Fibroblast of mammary gland (primary cell): ENCODE results near the gene TMEM59L.

Source experiments
- DNase-seq: peaks from one replicate; pipeline ENCODE4 v3.0.0-alpha.2; 2010; ENCODE audit warnings: low read depth
- H3K4me3 ChIP-seq: 2 replicates; pipeline ENCODE4 v1.5.1; 2011; ENCODE audit warnings: low read depth, mild to moderate bottlenecking, low read length, moderate library complexity; ENCODE audit not compliant: control insufficient read depth
- CTCF ChIP-seq: conservative IDR thresholded peaks from 2 replicates; pipeline ENCODE4 v1.5.1; 2011; ENCODE audit warnings: low read depth, low read length, inconsistent platforms; ENCODE audit not compliant: control insufficient read depth, insufficient read depth

The TMEM59L gene

GRCh38 chr19:18620311-18620710 is 7.6 kb downstream of the TMEM59L start:
- DNase-seq: no peak
- TF ChIP-seq CTCF: no peak
- no peak overlapping the region for H3K4me3 ChIP-seq

- TF ChIP-seq CTCF: no peak
- no peak overlapping the region for H3K4me3 ChIP-seq
- no peak for DNase-seq
Measured at GRCh38 chr19:18620902-18621301, 8.2 kb downstream of the TMEM59L start.

DNA sequence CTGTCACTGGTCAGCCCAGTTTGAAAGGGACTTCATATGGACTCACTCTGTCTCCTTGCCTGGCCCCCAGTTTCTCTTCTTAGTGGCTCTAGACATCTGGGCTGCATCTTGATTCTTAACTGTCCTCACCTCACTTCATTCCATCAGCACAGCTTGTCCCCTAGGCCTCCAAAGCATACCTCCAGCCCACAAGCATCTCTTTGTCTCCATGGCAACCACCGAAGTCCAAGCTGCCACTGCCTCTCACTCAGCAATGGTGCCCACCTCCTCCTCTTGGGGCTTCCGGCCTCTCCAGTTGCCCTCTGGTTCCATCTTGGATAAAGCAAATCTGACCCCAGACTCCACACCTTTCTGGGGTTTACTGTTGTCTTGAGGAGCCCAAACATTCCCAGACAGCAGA is 14.2 kb downstream of the TMEM59L start:
- no peak overlapping the region for H3K4me3 ChIP-seq
- no peak for DNase-seq
- no peak for TF ChIP-seq CTCF

DNA sequence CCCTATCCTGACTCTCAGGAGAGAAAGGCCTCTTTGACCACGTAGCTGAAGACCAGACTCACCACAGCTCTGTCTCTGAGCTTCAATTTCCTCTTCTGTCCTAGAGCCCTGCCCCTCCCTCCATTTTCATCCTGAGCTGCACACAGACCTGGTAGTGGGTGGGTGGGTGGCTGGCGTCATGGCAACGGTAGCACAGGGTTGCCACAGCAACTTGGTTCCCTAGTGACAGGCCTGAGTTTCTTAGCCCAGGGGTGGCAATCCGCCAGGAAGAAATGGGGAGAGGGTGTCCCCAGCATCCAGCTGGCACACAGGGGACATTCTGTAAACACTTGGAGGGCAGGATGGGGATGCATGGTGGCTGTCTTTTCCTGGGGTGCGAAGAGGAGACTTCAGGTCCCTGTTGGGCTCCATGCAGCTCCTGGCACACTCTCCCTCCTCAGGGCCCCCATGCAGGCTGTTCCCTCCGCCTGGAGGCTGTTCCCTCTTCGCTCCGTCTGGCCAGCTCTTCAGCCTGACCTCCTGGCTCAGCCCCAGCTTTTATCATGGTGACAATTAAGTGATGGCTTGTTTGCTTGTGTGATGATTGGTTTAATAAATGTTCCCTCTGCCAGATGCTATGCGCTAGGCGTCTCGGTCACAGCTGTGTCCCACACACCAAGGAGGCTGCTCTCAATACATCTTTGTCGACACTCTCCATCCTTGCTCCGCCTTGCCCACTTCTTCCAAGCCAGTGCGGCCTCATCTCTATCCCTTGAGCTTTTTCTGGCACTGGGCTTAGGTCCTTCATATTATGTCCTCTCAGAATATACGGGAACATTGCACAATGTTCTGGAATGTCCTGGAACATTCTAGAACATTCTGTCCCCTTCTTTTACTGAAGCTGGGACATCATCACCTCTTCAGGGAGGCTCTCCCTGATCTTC is 16.8 kb downstream of the TMEM59L start:
- no peak overlapping the region for H3K4me3 ChIP-seq
- peak; percentile 73 for DNase-seq
- TF ChIP-seq CTCF: no peak

GRCh38 chr19:18633321-18633720 is 20.7 kb downstream of the TMEM59L start:
- H3K4me3 ChIP-seq: no peak overlapping the region
- TF ChIP-seq CTCF: no peak
- DNase-seq: no peak

DNA sequence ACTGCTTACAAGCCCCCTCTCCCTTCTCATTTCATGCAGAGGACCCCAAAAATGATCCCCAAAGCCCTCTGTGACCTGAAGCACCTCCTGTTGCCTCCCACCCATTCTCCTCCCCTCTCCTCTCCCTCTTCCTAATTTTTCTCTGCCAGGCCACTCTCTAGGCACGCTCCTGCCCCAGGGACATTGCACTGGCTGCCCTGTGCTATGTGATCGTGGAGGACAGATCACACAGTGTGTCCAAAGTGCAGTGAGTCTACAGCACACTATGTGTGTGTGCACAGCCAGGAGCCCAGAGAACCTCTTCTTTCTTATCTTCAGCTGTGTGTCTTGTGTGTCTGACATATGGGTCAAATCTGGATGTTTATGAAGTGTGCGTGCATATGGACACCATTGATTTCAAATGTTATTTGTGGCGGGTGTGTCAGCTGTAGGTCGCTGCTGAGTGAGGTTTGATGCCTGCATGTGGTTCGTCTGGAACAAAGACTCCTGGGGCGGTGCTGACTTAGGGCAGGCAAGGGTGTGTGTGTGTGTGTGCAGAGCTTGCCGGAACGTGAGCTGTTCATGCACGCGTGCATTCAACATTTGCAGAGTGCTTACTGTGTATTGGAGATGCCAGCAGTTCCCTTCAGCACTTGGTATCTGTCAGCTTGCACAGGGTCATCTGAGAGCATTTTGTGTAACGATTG is 22.1 kb downstream of the TMEM59L start:
- DNase-seq: no peak
- H3K4me3 ChIP-seq: no peak overlapping the region
- TF ChIP-seq CTCF: no peak

GRCh38 chr19:18635831-18636182 is 23.1 kb downstream of the TMEM59L start:
- TF ChIP-seq CTCF: no peak
- no peak for DNase-seq
- no peak overlapping the region for H3K4me3 ChIP-seq
